Endothelial cell of umbilical vein (primary cell): ENCODE results near the gene FLG. TPM values are rescaled to one million over a fixed set of nuclear protein-coding genes. Genes with fewer than 3 reads are reported as not detected.

Source experiments
- BruUV-seq: library from RNA; stranded (reverse); fragments of 400-500 nt; replicated peaks from 2 replicates; lab custom pipeline; 2021; lab: Mats Ljungman, UMichigan
- CTCF ChIA-PET: fragments of 300-600, 350-600 bp; sonication (Branson Sonifier 250); formaldehyde crosslinking; loops from one replicate; lab custom pipeline; 2021; ENCODE audit warnings: antibody characterized with exemption, inconsistent platforms; lab: Charles Lee
- POLR2A ChIA-PET: fragments of 300-600, 350-600 bp; sonication (Branson Sonifier 250); formaldehyde crosslinking; loops from one replicate; lab custom pipeline; 2021; ENCODE audit warnings: antibody characterized with exemption, inconsistent platforms; lab: Charles Lee
- DNase-seq: peaks from one replicate; pipeline ENCODE4 v3.0.0-alpha.2; 2011; ENCODE audit warnings: low read depth, low spot score
- FAIRE-seq: peaks from 2 replicates; lab custom pipeline; 2011; peaks lifted over from hg19 to GRCh38; lab: Jason Lieb, UNC
- H2AFZ ChIP-seq: 2 replicates; pipeline ENCODE4 v1.6.0; 2012; ENCODE audit warnings: low read depth, low read length, control low read depth, inconsistent platforms
- H3K27ac ChIP-seq: 2 replicates; pipeline ENCODE4 v1.5.1; 2011; ENCODE audit warnings: low read depth, mild to moderate bottlenecking, control low read depth, low read length, moderate library complexity; ENCODE audit not compliant: insufficient read depth
- H3K27me3 ChIP-seq, 2 experiments: 2 replicates each; pipeline versions ENCODE4 v1.6.0 to v1.6.1; 2011; ENCODE audit warnings: low read length in 2 of 2, mixed read lengths in 1 of 2; ENCODE audit not compliant: control insufficient read depth in 2 of 2, insufficient read depth in 2 of 2
- H3K36me3 ChIP-seq, 2 experiments: 2 replicates in 1 of 2; 3 replicates in 1 of 2; pipeline ENCODE4 v1.5.1; 2011; ENCODE audit warnings: low read length in 2 of 2, mild to moderate bottlenecking in 1 of 2, moderate library complexity in 1 of 2; ENCODE audit not compliant: control insufficient read depth in 2 of 2, insufficient read depth in 2 of 2; ENCODE audit errors: extremely low read depth in 1 of 2
- H3K4me1 ChIP-seq: 3 replicates; pipeline ENCODE4 v1.5.1; 2011; ENCODE audit warnings: mild to moderate bottlenecking, low read length; ENCODE audit not compliant: control insufficient read depth, insufficient read depth; ENCODE audit errors: extremely low read depth
- H3K4me2 ChIP-seq: 2 replicates; pipeline ENCODE4 v1.6.1; 2011; ENCODE audit warnings: low read length, control low read depth, mixed read lengths; ENCODE audit not compliant: insufficient read depth
- H3K4me3 ChIP-seq, 3 experiments: fragments of 200-600 bp in 1 of 3; sonication (generic), shearing (Covaris generic) in 1 of 3; replicated peaks in 1 of 3; 2 replicates each; pipeline ENCODE4 v1.5.1; 2011 to 2016; ENCODE audit warnings: control low read depth in 3 of 3, low read length in 3 of 3, mild to moderate bottlenecking in 2 of 3, inconsistent platforms in 1 of 3, low read depth in 1 of 3, moderate library complexity in 1 of 3; ENCODE audit not compliant: insufficient read depth in 1 of 3
- H3K79me2 ChIP-seq: 2 replicates; pipeline ENCODE4 v1.6.0; 2012; ENCODE audit warnings: low read length, inconsistent platforms; ENCODE audit not compliant: control insufficient read depth, insufficient read depth
- H3K9ac ChIP-seq: replicated peaks from 2 replicates; pipeline ENCODE3; 2011; ENCODE audit warnings: low read length, control low read depth; ENCODE audit not compliant: insufficient read depth; ENCODE audit errors: extremely low read depth
- H3K9me1 ChIP-seq: replicated peaks from 3 replicates; pipeline ENCODE4 v1.6.0; 2011; ENCODE audit warnings: mild to moderate bottlenecking, low read length; ENCODE audit not compliant: control insufficient read depth, insufficient read depth; ENCODE audit errors: extremely low read depth
- H3K9me3 ChIP-seq: replicated peaks from 2 replicates; pipeline ENCODE4 v1.5.1; 2012; ENCODE audit warnings: low read length, inconsistent platforms; ENCODE audit not compliant: control insufficient read depth, insufficient read depth
- H4K20me1 ChIP-seq: replicated peaks from 2 replicates; pipeline ENCODE3; 2011; ENCODE audit warnings: mild to moderate bottlenecking, low read length; ENCODE audit not compliant: control insufficient read depth, insufficient read depth; ENCODE audit errors: extremely low read depth
- CTCF ChIP-seq, 2 donors: IDR thresholded peaks; 1 replicate in 1 of 2; 2 replicates in 1 of 2; pipeline ENCODE4 v1.5.1; 2011; ENCODE audit warnings: low read length in 2 of 2, mild to moderate bottlenecking in 2 of 2, moderate library complexity in 2 of 2, control low read depth in 1 of 2, inconsistent platforms in 1 of 2, low read depth in 1 of 2; ENCODE audit not compliant: insufficient read depth in 1 of 2; ENCODE audit errors: extremely low read depth in 1 of 2
- EZH2 ChIP-seq: IDR thresholded peaks from 2 replicates; pipeline ENCODE4 v1.6.1; 2012; ENCODE audit warnings: borderline replicate concordance, low read depth, mild to moderate bottlenecking, moderate library complexity, low read length, inconsistent platforms; ENCODE audit not compliant: severe bottlenecking
- FOS ChIP-seq: IDR thresholded peaks from 2 replicates; pipeline ENCODE4 v1.6.1; 2011; ENCODE audit warnings: mild to moderate bottlenecking, low read length, moderate library complexity, borderline replicate concordance; ENCODE audit not compliant: insufficient read depth
- GATA2 ChIP-seq: IDR thresholded peaks from 2 replicates; pipeline ENCODE4 v1.7.0; 2011; ENCODE audit warnings: low read depth, mild to moderate bottlenecking, moderate library complexity, mixed read lengths, low read length; ENCODE audit not compliant: insufficient read length, insufficient read depth
- JUN ChIP-seq: IDR thresholded peaks from 2 replicates; pipeline ENCODE4 v1.6.1; 2011; ENCODE audit warnings: borderline replicate concordance, low read depth; ENCODE audit not compliant: insufficient read length, insufficient read depth
- MAX ChIP-seq: IDR thresholded peaks from 2 replicates; pipeline ENCODE4 v1.6.1; 2011; ENCODE audit not compliant: insufficient read depth, insufficient read length
- MYC ChIP-seq: IDR thresholded peaks from one replicate; pipeline ENCODE4 v1.6.1; 2011; ENCODE audit warnings: mild to moderate bottlenecking, low read depth, low read length
- POLR2A ChIP-seq: IDR thresholded peaks from 2 replicates; pipeline ENCODE4 v1.6.1; 2012; ENCODE audit warnings: low read depth, mild to moderate bottlenecking, control low read depth, low read length
- POLR2AphosphoS5 ChIP-seq: IDR thresholded peaks from 2 replicates; pipeline ENCODE4 v1.6.1; 2012; ENCODE audit warnings: low read depth, mild to moderate bottlenecking, control low read depth, low read length, moderate library complexity; ENCODE audit not compliant: insufficient read depth
- dilution Hi-C: fragments of 300-500 bp; cut with MboI; formaldehyde crosslinking; loops from one replicate; pipeline ENCODE4 v1.15.0; 2019; ENCODE audit warnings: low sequenced_read_pairs; ENCODE audit not compliant: extremely low pct_ligation_motif_present
- intact Hi-C: fragments of 100-400 bp; cut with micrococcal nuclease; formaldehyde crosslinking; loops from one replicate; pipeline ENCODE4 v1.10.0; 2022
- polyA plus RNA-seq, 4 experiments: library from polyadenylated mRNA; depleted of rRNA in 3 of 4; stranded (reverse) in 3 of 4; unstranded in 1 of 4; fragments of >200 nt; gene quantifications; 2 replicates each; pipeline versions ENCODE4 v1.2.1 to v1.2.3, GENCODE V29; 2011 to 2012; ENCODE audit warnings: missing spikeins in 1 of 4
- total RNA-seq: library from RNA; stranded (reverse); gene quantifications from 2 replicates; pipeline ENCODE4 v1.2.3, GENCODE V29; 2021

The FLG gene
- total and polyA plus RNA-seq, 2 donors (not counting 3 experiments of a cell fraction or from before 2014, with no cell fraction given): not detected

- H3K4me3 ChIP-seq: no peak overlapping the region
- H3K9me3 ChIP-seq: no peaks in the 10 kb centered on the region
- no peak overlapping the region for H2AFZ ChIP-seq
- no peaks in the 10 kb centered on the region for H3K4me1 ChIP-seq
- no peak for TF ChIP-seq MAX
- no peaks in the 10 kb centered on the region for H4K20me1 ChIP-seq
- no TSS peak for BruUV-seq
- no peak overlapping the region for H3K27ac ChIP-seq
- dilution Hi-C loops: no loop called here
- ChIA-PET POLR2A (no interaction called here), CTCF (interaction anchor here (1.1 kb wide), 1 partner anchor 9 kb away, joined by 3 read pairs; no protein-coding TSS in a partner anchor)
- intact Hi-C loops: no loop called here
- FAIRE-seq: no peak
- no peaks in the 10 kb centered on the region for H3K9me1 ChIP-seq
- H3K4me2 ChIP-seq: no peak overlapping the region
- no peaks in the 10 kb centered on the region for H3K27me3 ChIP-seq
- H3K36me3 ChIP-seq: no peaks in the 10 kb centered on the region
- H3K79me2 ChIP-seq: no peaks in the 10 kb centered on the region
- no peak overlapping the region for H3K9ac ChIP-seq
- DNase-seq: no peak
These were observed 31.7 kb upstream of the FLG start for GRCh38 chr1:152356736-152357135.

GRCh38 chr1:152349611-152350010 is 24.6 kb upstream of the FLG start:
- H4K20me1 ChIP-seq: no peaks in the 10 kb centered on the region
- CTCF ChIA-PET: interaction anchor here (1.4 kb wide), 1 partner anchor 10 kb away, joined by 3 read pairs; the partner anchor contains the start of gene FLG2
- no peak overlapping the region for H2AFZ ChIP-seq
- no peaks in the 10 kb centered on the region for H3K9me1 ChIP-seq
- H3K9ac ChIP-seq: no peak overlapping the region
- DNase-seq: no peak
- no peak overlapping the region for H3K27ac ChIP-seq
- dilution Hi-C loops: no loop called here
- no peak overlapping the region for H3K4me3 ChIP-seq
- H3K36me3 ChIP-seq: no peaks in the 10 kb centered on the region
- POLR2A ChIA-PET: no interaction called here
- H3K27me3 ChIP-seq: no peaks in the 10 kb centered on the region
- no peaks in the 10 kb centered on the region for H3K9me3 ChIP-seq
- FAIRE-seq: no peak
- TF ChIP-seq MYC: no peak
- TF ChIP-seq POLR2A: no peak
- TF ChIP-seq GATA2: no peak
- TF ChIP-seq POLR2AphosphoS5: no peak
- TF ChIP-seq FOS: no peak
- TF ChIP-seq EZH2: no peak
- TF ChIP-seq MAX: no peak
- no peak for TF ChIP-seq JUN
- TF ChIP-seq CTCF (IDR thresholded peaks at IDR 0.05; ENCODE audit: extremely low read depth in 1 of 2, insufficient read depth in 1 of 2, low read depth in 1 of 2, low read length in 2 of 2): no peak
- BruUV-seq: no TSS peak
- H3K79me2 ChIP-seq: no peaks in the 10 kb centered on the region
- no peak overlapping the region for H3K4me2 ChIP-seq
- H3K4me1 ChIP-seq: no peaks in the 10 kb centered on the region
- intact Hi-C loops: loop anchor here (5.0 kb wide), 1 partner anchor 93 kb away; no protein-coding TSS in a partner anchor
